OCI-LY7 (cell line): ENCODE results near the gene TBC1D4. TPM values are rescaled to one million over a fixed set of nuclear protein-coding genes. Genes with fewer than 3 reads are reported as not detected.

Experiments used
- BruUV-seq: library from RNA; stranded (reverse); fragments of 400-500 nt; replicated peaks from 2 replicates; lab custom pipeline; 2021; lab: Mats Ljungman, UMichigan
- CTCF ChIA-PET: fragments of 300-600 bp; sonication (Branson Sonifier 250); formaldehyde crosslinking; loops from one replicate; lab custom pipeline; 2022; ENCODE audit warnings: antibody characterized with exemption; ENCODE audit not compliant: unreplicated experiment; lab: Charles Lee
- POLR2A ChIA-PET: fragments of 300-600 bp; sonication (Branson Sonifier 250); formaldehyde crosslinking; loops from one replicate; lab custom pipeline; 2022; ENCODE audit warnings: antibody characterized with exemption; lab: Charles Lee
- DNase-seq: peaks from one replicate; pipeline ENCODE4 v3.0.0-alpha.2; 2015; ENCODE audit warnings: low spot score
- H2AFZ ChIP-seq: fragments of 200-600 bp; sonication (generic), shearing (Covaris generic); 2 replicates; pipeline ENCODE4 v1.6.1; 2014; ENCODE audit warnings: mild to moderate bottlenecking, antibody characterized with exemption, low read length, moderate library complexity
- H3K27ac ChIP-seq: fragments of 200-600 bp; sonication (generic); 2 replicates; pipeline ENCODE4 v1.5.1; 2014; ENCODE audit warnings: mixed run types, low read depth, mild to moderate bottlenecking, moderate library complexity, low read length, inconsistent platforms; ENCODE audit not compliant: poor library complexity, severe bottlenecking
- H3K36me3 ChIP-seq: fragments of 200-600 bp; sonication (generic); 2 replicates; pipeline ENCODE4 v1.6.1; 2014; ENCODE audit warnings: mild to moderate bottlenecking, antibody characterized with exemption, low read length, moderate library complexity, mixed read lengths; ENCODE audit not compliant: insufficient read depth
- H3K4me1 ChIP-seq: fragments of 200-600 bp; sonication (generic); 2 replicates; pipeline ENCODE4 v1.5.1; 2014; ENCODE audit warnings: mild to moderate bottlenecking, low read length; ENCODE audit not compliant: insufficient read depth, poor library complexity, severe bottlenecking
- H3K4me2 ChIP-seq: fragments of 200-600 bp; sonication (generic); 2 replicates; pipeline ENCODE4 v1.6.1; 2014; ENCODE audit warnings: mild to moderate bottlenecking, low read length
- H3K4me3 ChIP-seq: fragments of 200-600 bp; sonication (generic); 2 replicates; pipeline ENCODE4 v1.5.1; 2014; ENCODE audit warnings: mild to moderate bottlenecking, low read depth, low read length; ENCODE audit not compliant: poor library complexity, severe bottlenecking
- H3K79me2 ChIP-seq: fragments of 200-600 bp; sonication (generic); 2 replicates; pipeline ENCODE4 v1.6.1; 2016; ENCODE audit warnings: low read depth, mild to moderate bottlenecking, low read length, moderate library complexity, mixed read lengths; ENCODE audit not compliant: insufficient read depth
- H3K9me2 ChIP-seq: fragments of 200-600 bp; sonication (generic); 2 replicates; pipeline ENCODE4 v1.6.1; 2016; ENCODE audit warnings: mild to moderate bottlenecking, low read length, mixed read lengths; ENCODE audit not compliant: insufficient read depth
- H3K9me3 ChIP-seq: fragments of 200-600 bp; sonication (generic); 2 replicates; pipeline ENCODE4 v1.6.1; 2014; ENCODE audit warnings: mild to moderate bottlenecking, mixed run types, low read length, mixed read lengths
- H4K20me1 ChIP-seq: fragments of 200-600 bp; sonication (generic); 2 replicates; pipeline ENCODE4 v1.6.1; 2014; ENCODE audit warnings: mild to moderate bottlenecking, antibody characterized with exemption, low read length, moderate library complexity, mixed read lengths; ENCODE audit not compliant: insufficient read depth
- EZH2phosphoT487 ChIP-seq: fragments of 200-600 bp; sonication (generic); IDR thresholded peaks from 2 replicates; pipeline ENCODE4 v1.6.1; 2018; ENCODE audit warnings: low read depth, borderline replicate concordance, mild to moderate bottlenecking, mixed run types, antibody characterized with exemption, low read length, moderate library complexity, mixed read lengths
- intact Hi-C: fragments of 100-400 bp; cut with micrococcal nuclease; formaldehyde crosslinking; loops from one replicate; pipeline ENCODE4 v1.10.0; 2022; ENCODE audit not compliant: unreplicated experiment
- total RNA-seq, 2 experiments: library from RNA; depleted of rRNA in 1 of 2; stranded (reverse); fragments of >200 nt in 1 of 2; shearing (Covaris generic) in 1 of 2; gene quantifications; 2 replicates each; pipeline ENCODE4 v1.2.3, GENCODE V29; 2014 to 2022
- TF ChIP-seq, protein P1 (sequence below): fragments of 200-600 bp; sonication (generic); conservative IDR thresholded peaks from 2 replicates; pipeline ENCODE4 v1.5.1; 2014; ENCODE audit warnings: mild to moderate bottlenecking, antibody characterized with exemption, low read length, moderate library complexity, mixed read lengths

The TBC1D4 gene
- total RNA-seq, 2 experiments from 2014 or later = 21.7 to 24.3 TPM

DNA sequence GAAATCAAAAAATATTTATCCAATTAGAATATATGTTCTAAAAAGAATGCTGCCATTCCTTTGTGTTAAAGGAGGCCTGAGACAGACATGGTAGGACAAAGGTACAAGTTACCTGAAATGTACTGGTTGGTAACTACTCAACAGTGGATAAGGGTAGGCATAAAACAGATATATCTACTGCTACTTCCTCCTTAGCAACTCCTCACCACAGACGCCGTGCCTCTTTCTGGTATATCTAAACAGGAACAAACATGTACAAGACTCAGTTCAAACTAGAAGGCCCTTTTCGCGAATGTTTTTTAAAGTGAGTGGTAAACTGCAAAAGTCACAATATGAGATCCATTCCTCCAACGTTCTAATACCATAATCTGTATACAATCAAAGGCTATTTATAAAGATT, 86.9 kb downstream of the TBC1D4 start:
- peaks cover 8% of the 10 kb centered on the region; the same call in 1 of the 2 replicates for H3K36me3 ChIP-seq
- intact Hi-C loops = no loop called here
- H3K4me2 ChIP-seq = no peak overlapping the region
- no TSS peak for BruUV-seq
- H4K20me1 ChIP-seq = no peaks in the 10 kb centered on the region
- ChIA-PET POLR2A (interaction anchor here (0.8 kb wide), 1 partner anchor 8 kb away, joined by 3 read pairs; no protein-coding TSS in a partner anchor), CTCF (no interaction called here)
- no peak for DNase-seq
- peaks cover 14% of the 10 kb centered on the region; the same call in 1 of the 2 replicates for H3K79me2 ChIP-seq
- no peaks in the 10 kb centered on the region for H3K9me2 ChIP-seq
- no peak overlapping the region for H3K27ac ChIP-seq
- H3K9me3 ChIP-seq = peaks cover 16% of the 10 kb centered on the region
- H2AFZ ChIP-seq = no peak overlapping the region
- H3K4me3 ChIP-seq = no peak overlapping the region
- peaks cover 18% of the 10 kb centered on the region for H3K4me1 ChIP-seq
- TF ChIP-seq EZH2phosphoT487 = no peak
- TF ChIP-seq, protein P1, sequence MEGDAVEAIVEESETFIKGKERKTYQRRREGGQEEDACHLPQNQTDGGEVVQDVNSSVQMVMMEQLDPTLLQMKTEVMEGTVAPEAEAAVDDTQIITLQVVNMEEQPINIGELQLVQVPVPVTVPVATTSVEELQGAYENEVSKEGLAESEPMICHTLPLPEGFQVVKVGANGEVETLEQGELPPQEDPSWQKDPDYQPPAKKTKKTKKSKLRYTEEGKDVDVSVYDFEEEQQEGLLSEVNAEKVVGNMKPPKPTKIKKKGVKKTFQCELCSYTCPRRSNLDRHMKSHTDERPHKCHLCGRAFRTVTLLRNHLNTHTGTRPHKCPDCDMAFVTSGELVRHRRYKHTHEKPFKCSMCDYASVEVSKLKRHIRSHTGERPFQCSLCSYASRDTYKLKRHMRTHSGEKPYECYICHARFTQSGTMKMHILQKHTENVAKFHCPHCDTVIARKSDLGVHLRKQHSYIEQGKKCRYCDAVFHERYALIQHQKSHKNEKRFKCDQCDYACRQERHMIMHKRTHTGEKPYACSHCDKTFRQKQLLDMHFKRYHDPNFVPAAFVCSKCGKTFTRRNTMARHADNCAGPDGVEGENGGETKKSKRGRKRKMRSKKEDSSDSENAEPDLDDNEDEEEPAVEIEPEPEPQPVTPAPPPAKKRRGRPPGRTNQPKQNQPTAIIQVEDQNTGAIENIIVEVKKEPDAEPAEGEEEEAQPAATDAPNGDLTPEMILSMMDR = no peak

DNA sequence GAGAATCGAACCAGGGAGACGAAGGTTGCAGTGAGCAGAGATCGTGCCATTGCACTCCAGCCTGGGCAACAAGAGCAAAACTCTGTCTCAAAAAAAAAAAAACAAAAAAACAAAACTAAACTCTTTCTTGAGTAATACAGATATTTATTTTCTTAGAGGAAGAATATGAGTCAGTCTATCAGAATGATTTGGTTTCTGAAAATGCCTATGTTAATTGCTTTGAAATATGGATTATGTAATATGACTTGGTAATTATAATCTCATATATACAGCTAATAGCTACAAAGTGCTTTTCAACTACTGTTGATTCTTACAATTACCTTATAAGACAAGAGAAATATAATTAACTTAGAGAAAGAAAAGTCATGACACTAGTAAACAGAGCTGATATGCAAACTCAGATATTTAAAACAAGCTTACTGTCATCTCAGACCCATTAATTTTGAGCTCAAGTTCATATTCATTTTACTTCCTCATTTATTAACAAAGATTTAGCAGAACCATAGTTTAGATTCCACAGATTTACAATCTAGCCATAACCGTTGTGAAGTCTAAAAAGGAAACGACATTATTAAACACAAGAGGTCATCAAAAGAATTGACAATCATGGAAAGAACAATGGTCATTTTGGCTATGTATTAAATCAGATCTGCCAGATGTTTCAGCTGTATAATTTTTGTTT, 88.0 kb downstream of the TBC1D4 start:
- Histone ChIP-seq H2AFZ (no peak overlapping the region), H3K4me2 (no peak overlapping the region), H4K20me1 (no peaks in the 10 kb centered on the region), H3K27ac (no peak overlapping the region), H3K79me2 (peaks cover 14% of the 10 kb centered on the region; the same call in 1 of the 2 replicates), H3K4me1 (peaks cover 20% of the 10 kb centered on the region), H3K9me2 (no peaks in the 10 kb centered on the region), H3K4me3 (no peak overlapping the region), H3K36me3 (peaks cover 8% of the 10 kb centered on the region; the same call in 1 of the 2 replicates), H3K9me3 (peaks cover 16% of the 10 kb centered on the region)
- intact Hi-C loops = no loop called here
- no peak for TF ChIP-seq EZH2phosphoT487
- TF ChIP-seq, protein P1 = no peak
- BruUV-seq = no TSS peak
- POLR2A ChIA-PET = interaction anchor here (0.6 to 0.8 kb wide), 8 partner anchors 8 to 1659 kb away, joined by 3 to 5 read pairs (median 3); no protein-coding TSS in a partner anchor
- CTCF ChIA-PET = no interaction called here
- no peak for DNase-seq

DNA sequence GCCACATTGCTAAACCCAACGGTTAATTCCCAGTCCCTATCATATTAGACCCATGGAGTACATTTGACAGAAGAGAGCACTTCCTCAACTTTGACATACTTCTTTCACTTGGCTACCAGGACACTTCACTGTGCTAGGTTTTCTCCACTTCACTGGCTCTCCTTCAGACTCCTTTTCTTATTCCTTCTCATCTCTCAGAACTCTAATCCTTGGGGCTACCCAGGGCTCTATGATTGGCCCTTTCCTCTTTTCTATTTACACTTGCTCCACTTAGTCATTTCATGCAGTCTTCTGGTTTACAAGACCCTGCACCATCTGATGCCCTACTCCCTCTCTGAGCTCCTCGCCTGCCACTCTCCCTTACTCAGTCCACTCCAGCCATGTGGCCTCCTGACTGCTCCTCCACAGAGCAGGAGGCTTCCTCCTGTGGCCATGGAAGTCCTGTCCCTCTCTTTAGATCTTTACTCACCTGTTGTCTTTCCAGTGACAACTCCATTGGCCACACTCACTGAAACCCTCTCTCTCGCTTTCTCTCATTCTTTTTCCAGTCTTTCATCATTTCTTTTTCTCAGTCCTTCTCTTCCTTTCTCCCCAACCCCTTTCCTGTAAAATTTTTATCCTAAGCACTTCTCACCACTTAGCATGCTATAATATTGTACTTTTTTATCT, 90.4 kb downstream of the TBC1D4 start:
- TF ChIP-seq EZH2phosphoT487 = no peak
- TF ChIP-seq, protein P1 = no peak
- no peak for DNase-seq
- peaks cover 36% of the 10 kb centered on the region for H3K4me1 ChIP-seq
- peaks cover 1% of the 10 kb centered on the region; the same call in 1 of the 2 replicates for H3K9me3 ChIP-seq
- BruUV-seq = no TSS peak
- H3K36me3 ChIP-seq = no peaks in the 10 kb centered on the region
- no peak overlapping the region for H3K4me3 ChIP-seq
- intact Hi-C loops = no loop called here
- H2AFZ ChIP-seq = no peak overlapping the region
- H3K79me2 ChIP-seq = peaks cover 12% of the 10 kb centered on the region; the same call in 1 of the 2 replicates
- H4K20me1 ChIP-seq = no peaks in the 10 kb centered on the region
- POLR2A ChIA-PET = no interaction called here
- no peak overlapping the region for H3K27ac ChIP-seq
- no peak overlapping the region for H3K4me2 ChIP-seq
- H3K9me2 ChIP-seq = no peaks in the 10 kb centered on the region
- CTCF ChIA-PET = no interaction called here
